ENCODE measurements around the gene KAT7.

KAT7 gene

DNA sequence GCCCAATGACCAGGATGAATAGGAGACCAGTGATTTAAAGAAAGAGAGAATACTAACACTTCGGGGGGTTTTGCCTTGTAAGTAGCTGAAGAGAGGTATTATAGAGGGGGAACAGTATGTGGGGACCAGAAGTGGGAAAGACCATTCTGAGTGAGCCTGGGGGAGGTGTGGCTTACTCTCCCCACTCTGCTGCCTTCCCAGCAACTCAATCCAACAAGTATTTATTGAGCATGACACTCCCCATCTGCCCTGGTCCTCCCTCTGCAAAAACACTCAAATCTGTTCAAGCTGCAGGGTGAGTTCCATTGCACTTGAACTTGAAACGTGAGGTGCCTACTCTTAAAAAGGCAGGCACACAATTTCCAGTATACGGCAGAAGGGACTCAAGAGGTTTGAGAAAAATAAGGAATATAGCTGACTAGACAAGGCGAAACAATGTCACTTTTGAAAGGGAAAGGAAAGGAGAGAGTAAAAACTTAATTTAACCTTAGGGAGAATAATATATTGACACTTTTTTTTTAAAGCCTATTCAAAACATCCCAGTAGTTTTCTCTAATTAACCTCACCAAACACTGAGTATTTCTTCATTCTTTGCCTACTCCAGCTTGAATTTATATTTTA is 32.7 kb upstream of the KAT7 start:
- no peak for DNase-seq
- TF ChIP-seq POLR2A (IDR thresholded peaks at IDR 0.05; ENCODE audit: low read length) (no peak), GATA1 (IDR thresholded peaks at IDR 0.05; ENCODE audit: low read depth, low read length) (no peak)

DNA sequence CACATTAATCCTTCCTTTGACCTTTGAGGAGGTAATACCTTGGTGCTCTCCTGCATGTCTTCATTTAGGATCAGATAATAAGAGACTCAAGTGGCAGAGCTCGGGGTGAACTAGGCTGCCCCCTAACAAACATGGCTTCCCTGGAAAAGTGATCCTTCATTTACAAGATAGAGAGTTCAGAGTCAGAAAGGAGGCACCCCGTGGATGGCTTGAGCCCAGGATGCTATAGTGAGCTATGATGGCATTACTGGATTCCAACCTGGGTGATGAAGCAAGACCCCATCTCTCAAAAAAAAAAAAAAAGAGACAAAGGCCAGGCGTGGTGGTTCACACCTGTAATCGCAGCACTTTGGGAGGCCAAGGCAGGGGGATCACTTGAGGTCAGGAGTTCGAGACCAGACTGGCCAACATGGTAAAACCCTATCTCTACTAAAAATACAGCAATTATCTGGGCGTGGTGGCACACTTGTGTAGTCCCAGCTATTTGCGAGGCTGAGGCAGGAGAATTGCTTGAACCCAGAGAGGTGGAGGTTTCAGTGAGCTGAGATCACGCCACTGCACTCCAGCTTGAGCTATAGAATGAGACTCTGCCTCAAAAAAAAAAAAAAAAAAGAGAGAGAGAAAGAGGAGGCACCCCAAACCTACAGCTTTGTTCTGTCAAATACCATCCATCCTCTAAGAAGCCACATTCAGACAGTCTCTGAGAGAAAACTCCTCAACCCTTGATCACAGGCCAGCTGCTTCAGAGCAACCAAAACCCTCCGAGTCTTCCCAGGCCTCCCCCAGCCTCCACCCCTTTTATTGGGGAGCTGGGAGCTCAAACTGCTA is 31.9 kb upstream of the KAT7 start:
- no peak for TF ChIP-seq POLR2A (IDR thresholded peaks at IDR 0.05; ENCODE audit: low read length)
- no peak for TF ChIP-seq GATA1 (IDR thresholded peaks at IDR 0.05; ENCODE audit: low read depth, low read length)
- DNase-seq: peak in 1 of 2 experiments; percentile 57

DNA sequence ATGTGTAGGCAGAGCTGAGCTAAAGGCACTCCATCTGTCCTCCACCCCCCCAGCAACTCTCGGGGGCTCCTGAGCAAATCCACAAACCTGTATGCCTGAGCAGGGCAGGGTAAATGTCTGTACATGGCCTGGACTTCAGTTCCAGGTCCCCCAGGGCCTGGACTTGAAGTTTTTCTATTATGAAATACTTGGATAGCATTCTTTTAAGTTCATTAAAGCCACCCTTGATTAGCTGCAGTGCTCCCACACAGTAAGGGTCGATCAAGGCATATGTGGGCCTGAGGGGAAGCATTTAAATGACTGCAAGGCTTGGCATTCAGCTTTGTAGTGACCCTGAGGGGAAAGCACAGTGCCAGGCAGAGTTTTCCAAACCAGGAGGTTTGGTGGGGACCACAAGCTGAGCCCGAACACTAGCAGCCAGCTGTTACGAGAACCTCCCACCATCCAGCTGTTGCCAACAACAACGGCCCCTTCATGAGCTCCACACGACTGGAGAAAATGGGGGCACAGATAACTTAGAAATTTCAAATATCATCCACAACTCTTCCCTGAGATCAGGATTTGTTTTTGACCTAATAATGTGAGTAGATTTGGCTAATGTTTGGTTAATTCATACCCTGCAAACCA is 31.2 kb upstream of the KAT7 start:
- DNase-seq: no peak
- TF ChIP-seq POLR2A (IDR thresholded peaks at IDR 0.05; ENCODE audit: low read length) (no peak), GATA1 (IDR thresholded peaks at IDR 0.05; ENCODE audit: low read depth, low read length) (no peak)

GRCh38 chr17:49758464-49759010 is 29.9 kb upstream of the KAT7 start:
- DNase-seq: peak in 1 of 2 experiments; percentile 68

DNA sequence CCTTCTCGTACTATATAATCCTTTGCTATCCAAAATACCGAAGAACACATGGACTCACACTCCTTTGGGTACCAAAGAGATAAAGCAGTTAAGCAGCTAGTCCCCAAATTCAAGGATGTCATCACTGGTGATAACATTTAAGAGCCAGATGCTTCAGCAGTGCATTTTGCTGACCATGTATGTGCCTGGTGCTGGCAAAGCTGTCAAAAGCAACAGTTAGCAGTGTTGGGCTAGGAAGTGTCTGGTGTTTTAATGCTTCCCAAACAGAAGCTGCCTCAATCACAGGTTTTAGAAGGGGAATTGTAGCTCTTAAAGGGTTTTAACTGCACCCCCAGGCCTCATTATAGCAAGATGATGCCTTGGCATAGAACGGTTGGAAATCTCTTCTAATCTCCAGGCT is 29.3 kb upstream of the KAT7 start:
- no peak for TF ChIP-seq GATA1 (IDR thresholded peaks at IDR 0.05; ENCODE audit: low read depth, low read length)
- peak; percentile 24 for TF ChIP-seq POLR2A (IDR thresholded peaks at IDR 0.05; ENCODE audit: low read length)
- DNase-seq: peak; percentile 50 to 56

GRCh38 chr17:49760296-49760695 is 28.2 kb upstream of the KAT7 start:
- no peak for DNase-seq

DNA sequence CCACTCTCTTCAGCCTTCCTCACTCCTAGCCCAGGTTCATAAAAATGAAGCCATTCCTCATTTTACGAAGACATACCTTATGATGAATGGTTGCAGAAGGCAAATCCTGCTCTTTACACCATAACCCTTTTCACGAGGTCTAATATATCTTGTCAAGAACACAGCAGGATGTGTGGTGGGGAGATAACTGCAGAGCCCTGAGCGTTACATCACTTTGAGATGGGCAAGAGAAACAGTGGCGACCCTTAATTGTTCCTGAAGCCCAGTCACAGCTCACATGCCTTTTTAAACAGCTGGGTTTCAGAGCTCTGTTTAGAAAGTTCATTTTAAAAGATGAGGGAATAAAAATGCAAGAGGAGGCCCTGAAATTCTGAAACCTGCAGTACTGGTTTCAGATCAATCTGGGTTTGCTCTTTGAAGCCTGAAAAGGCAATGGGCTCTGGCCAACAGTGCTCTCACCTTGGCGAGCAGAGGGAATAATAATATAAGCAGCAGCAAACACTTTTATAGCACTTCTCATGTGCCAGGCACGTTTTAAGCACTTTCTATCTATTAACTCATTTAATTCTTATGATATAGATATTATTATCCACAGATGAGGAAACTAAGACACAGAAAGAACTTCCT is 27.4 kb upstream of the KAT7 start:
- DNase-seq: peak; percentile 87 to 90
- TF ChIP-seq POLR2A (IDR thresholded peaks at IDR 0.05; ENCODE audit: low read length): peak; percentile 40
- no peak for TF ChIP-seq GATA1 (IDR thresholded peaks at IDR 0.05; ENCODE audit: low read depth, low read length)

More at GRCh38 chr17:49760296-49760695, 28.2 kb upstream of the KAT7 start:
- TF ChIP-seq POLR2A (IDR thresholded peaks at IDR 0.05; ENCODE audit: low read length) (no peak), GATA1 (IDR thresholded peaks at IDR 0.05; ENCODE audit: low read depth, low read length) (no peak)

- TF ChIP-seq GATA1 (IDR thresholded peaks at IDR 0.05; ENCODE audit: low read depth, low read length) (no peak), POLR2A (IDR thresholded peaks at IDR 0.05; ENCODE audit: low read length) (no peak)
- DNase-seq: peak in 1 of 2 experiments; percentile 63
These were observed 26.1 kb upstream of the KAT7 start for GRCh38 chr17:49762151-49762941.

DNA sequence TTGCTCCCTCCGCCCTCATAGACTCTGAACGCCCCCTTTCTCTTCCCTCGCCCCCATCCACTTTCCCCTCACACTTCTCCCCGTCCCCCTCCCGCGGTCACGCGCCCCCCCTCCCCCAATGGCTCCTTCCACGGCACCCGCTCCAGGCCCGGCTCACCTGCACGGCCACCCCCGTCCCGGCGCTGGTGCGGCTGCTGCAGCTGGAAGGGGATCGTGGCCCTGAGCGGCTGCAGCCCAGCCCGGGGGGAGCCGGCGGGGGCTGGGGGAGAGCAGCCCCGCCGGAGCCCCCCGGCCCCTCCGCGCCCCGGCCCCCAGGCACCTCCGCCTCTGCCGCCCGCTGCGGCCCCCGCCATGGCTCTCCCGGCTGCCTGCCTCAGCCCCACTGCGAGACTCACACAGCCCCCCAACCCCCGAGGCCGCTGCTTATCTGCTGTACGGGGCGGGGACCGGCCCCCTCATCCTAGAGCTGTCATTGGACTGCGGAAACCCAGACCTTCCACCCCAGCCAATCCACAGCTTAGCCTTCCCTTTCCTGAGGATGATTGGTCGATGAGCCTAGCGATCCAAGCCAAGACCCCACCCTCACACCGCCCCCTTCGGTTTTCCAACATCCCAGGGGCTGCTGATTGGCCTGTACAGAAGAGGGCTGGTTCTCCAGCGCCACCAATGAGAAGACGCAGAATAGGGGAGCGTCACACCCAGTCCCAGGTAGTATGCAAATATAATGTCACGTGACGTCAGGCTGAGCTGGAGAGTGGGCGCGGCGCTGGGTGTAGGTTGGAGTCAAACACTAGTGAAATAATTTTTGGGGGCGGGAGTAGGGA is 24.5 kb upstream of the KAT7 start, which contains the start of gene FAM117A:
Gene FAM117A (minus strand): TSS at position 397 of the 824 bp plus-strand sequence. CDS start 44 bp downstream, at position 353.
- TF ChIP-seq POLR2A (IDR thresholded peaks at IDR 0.05; ENCODE audit: low read length) (peak; percentile 76), GATA1 (IDR thresholded peaks at IDR 0.05; ENCODE audit: low read depth, low read length) (no peak)
- peak; percentile 99 to 100 for DNase-seq

DNA sequence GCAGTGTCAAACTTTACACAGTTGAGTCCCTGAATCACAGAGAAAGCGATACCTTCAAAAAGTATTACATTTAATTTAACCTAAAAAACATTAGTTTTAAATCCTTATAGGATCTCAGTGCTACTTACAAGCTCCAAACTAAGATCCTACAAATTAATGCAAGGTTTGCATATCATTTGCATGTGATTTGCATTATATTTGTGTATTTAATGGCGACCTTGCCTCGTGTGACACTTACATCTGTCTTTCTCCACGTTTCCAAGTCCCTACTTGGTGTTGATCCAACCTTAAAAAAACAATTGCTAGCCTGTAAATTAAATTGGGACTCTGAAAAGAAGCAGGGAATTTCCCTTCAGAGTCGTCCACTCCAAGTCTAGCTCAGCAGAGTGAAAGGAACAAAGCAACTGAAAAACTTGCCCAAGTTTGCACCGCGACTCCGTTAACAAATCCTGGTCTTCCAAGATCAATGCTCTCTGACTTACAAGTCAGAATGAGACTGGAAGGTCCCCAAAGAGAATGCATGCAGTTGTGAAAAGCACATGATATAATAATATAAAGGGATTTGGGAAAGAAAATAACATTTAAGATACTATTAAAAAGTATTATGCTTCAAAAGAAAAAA is 23.8 kb upstream of the KAT7 start:
- TF ChIP-seq GATA1 (IDR thresholded peaks at IDR 0.05; ENCODE audit: low read depth, low read length): no peak
- TF ChIP-seq POLR2A (IDR thresholded peaks at IDR 0.05; ENCODE audit: low read length): no peak
- no peak for DNase-seq

DNA sequence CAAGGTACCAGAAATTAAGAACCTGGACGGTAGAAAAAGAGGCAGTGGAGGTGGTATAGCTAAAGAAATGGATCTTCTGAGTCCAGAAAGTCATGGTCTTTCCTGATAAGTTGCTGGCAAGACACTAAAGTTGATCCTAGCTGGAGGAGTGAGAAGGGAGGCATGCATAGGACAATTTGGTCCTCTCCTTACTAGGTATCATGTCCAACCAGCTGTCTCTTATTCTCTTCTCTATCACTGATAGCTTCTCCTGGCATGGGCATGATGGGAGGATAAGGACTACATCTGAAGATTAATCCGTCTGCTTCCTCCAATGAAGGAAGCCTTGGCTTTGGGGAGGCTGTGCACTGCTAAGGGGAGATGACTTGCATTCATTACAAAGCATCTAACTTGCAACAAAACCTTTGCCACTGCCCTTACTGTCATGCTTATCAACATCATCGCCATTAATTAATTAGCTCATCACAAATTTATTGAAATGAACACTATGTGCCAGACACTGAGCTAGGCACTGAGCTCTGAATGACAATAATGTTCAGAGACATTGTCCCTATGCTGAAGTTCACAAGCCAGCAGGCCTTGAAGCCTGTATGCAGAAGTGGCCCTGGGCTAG is 21.5 kb upstream of the KAT7 start:
- DNase-seq: peak; percentile 73 to 92
- no peak for TF ChIP-seq GATA1 (IDR thresholded peaks at IDR 0.05; ENCODE audit: low read depth, low read length)
- TF ChIP-seq POLR2A (IDR thresholded peaks at IDR 0.05; ENCODE audit: low read length): peak; percentile 30

Data from erythroblast (primary cell).